IMR-90 (cell line): ENCODE measurements around the gene CPTP. TPM values are rescaled to one million over a fixed set of nuclear protein-coding genes. Genes with fewer than 3 reads are reported as not detected.

Experiments
- RAD21 ChIP-seq: IDR thresholded peaks from 2 replicates; pipeline ENCODE4 v1.6.1; 2012; ENCODE audit warnings: low read length, improper control_type of control experiment
- polyA plus RNA-seq, 3 experiments: library from polyadenylated mRNA; depleted of rRNA; stranded (reverse); fragments of >200 nt; gene quantifications; 2 replicates each; pipeline ENCODE4 v1.2.3, GENCODE V29; 2012; ENCODE audit warnings: low replicate concordance in 1 of 3
- total RNA-seq: library from RNA; depleted of rRNA; stranded (reverse); fragments of >200 nt; gene quantifications from 2 replicates; pipeline ENCODE4 v1.2.3, GENCODE V29; 2012
- TF ChIP-seq, protein P1 (sequence below): fragments of 150-350 bp; IDR thresholded peaks from 2 replicates; pipeline ENCODE4 v1.6.1; 2016; ENCODE audit warnings: low read depth, mild to moderate bottlenecking, low read length, moderate library complexity, borderline replicate concordance

Gene CPTP
- total and polyA plus RNA-seq, 2 of the 4 experiments (the other 2 are of a cell fraction) = 2.7 to 12.1 TPM

- TF ChIP-seq, protein P1, sequence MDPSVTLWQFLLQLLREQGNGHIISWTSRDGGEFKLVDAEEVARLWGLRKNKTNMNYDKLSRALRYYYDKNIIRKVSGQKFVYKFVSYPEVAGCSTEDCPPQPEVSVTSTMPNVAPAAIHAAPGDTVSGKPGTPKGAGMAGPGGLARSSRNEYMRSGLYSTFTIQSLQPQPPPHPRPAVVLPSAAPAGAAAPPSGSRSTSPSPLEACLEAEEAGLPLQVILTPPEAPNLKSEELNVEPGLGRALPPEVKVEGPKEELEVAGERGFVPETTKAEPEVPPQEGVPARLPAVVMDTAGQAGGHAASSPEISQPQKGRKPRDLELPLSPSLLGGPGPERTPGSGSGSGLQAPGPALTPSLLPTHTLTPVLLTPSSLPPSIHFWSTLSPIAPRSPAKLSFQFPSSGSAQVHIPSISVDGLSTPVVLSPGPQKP = no peak
- peak; percentile 51 for TF ChIP-seq RAD21
These were observed 24.8 kb downstream of the CPTP start, which contains the start of gene DVL1 (continued) for GRCh38 chr1:1349256-1350012.
